Activated T-cell treated with anti-CD3 and anti-CD28 coated beads, Interleukin-2, amount 50 U/mL, for 72 hours (primary cell): ENCODE measurements around the gene LRMDA. TPM values are rescaled to one million over a fixed set of nuclear protein-coding genes. Genes with fewer than 3 reads are reported as not detected.

Experiments
- ATAC-seq, 2 donors: fragments of 150-1000 bp; cut with Tn5 transposase; replicated peaks in 1 of 2; 2 replicates each; pipeline ENCODE4 v1.10.0; 2021; ENCODE audit warnings: moderate library complexity in 2 of 2, mild to moderate bottlenecking in 1 of 2
- DNase-seq, 2 donors: peaks; one replicate each; pipeline ENCODE4 v3.0.0; 2021 to 2022; ENCODE audit warnings: mixed read lengths in 1 of 2
- H3K27ac Mint-ChIP-seq: one replicate; pipeline ENCODE4 v1.8.0; 2022; ENCODE audit warnings: mild to moderate bottlenecking, moderate library complexity, mixed read lengths
- H3K27me3 Mint-ChIP-seq: one replicate; pipeline ENCODE4 v1.8.0; 2022; ENCODE audit warnings: low read depth, mixed read lengths
- H3K36me3 Mint-ChIP-seq, 2 donors: one replicate each; pipeline ENCODE4 v1.8.0; 2022; ENCODE audit warnings: mixed read lengths in 2 of 2, mild to moderate bottlenecking in 1 of 2; ENCODE audit not compliant: insufficient read depth in 2 of 2
- H3K4me1 Mint-ChIP-seq: one replicate; pipeline ENCODE4 v1.8.0; 2022; ENCODE audit warnings: low read depth, mixed read lengths
- H3K4me3 Mint-ChIP-seq, 2 donors: one replicate each; pipeline ENCODE4 v1.8.0; 2022; ENCODE audit warnings: mild to moderate bottlenecking in 2 of 2, mixed read lengths in 2 of 2, moderate library complexity in 2 of 2
- H3K9me3 Mint-ChIP-seq, 2 donors: one replicate each; pipeline ENCODE4 v1.8.0; 2022; ENCODE audit warnings: mixed read lengths in 2 of 2
- total RNA-seq, 2 donors: library from RNA; stranded (reverse); gene quantifications; one replicate each; pipeline ENCODE4 v1.2.3, GENCODE V29; 2022

The LRMDA gene
- total RNA-seq, 2 donors from 2014 or later: not detected

GRCh38 chr10:75468612-75469005 lies 37.2 kb downstream of the LRMDA start:
- Mint-ChIP-seq H3K36me3 (no peaks in the 10 kb centered on the region), H3K4me1 (no peaks in the 10 kb centered on the region), H3K4me3 (no peak overlapping the region), H3K27ac (no peak overlapping the region), H3K27me3 (peaks cover 21% of the 10 kb centered on the region), H3K9me3 (no peaks in the 10 kb centered on the region)
- no peak for ATAC-seq
- DNase-seq: no peak

- ATAC-seq (peak in 1 of 2 donors; percentile 38), DNase-seq (no peak)
- Mint-ChIP-seq H3K9me3 (no peaks in the 10 kb centered on the region), H3K27me3 (peaks cover 21% of the 10 kb centered on the region), H3K4me3 (no peak overlapping the region), H3K36me3 (no peaks in the 10 kb centered on the region), H3K4me1 (no peaks in the 10 kb centered on the region), H3K27ac (no peak overlapping the region)
Observed at GRCh38 chr10:75469006-75469616, 37.7 kb downstream of the LRMDA start.

GRCh38 chr10:75470901-75471300 lies 39.5 kb downstream of the LRMDA start:
- ATAC-seq (no peak), DNase-seq (no peak)
- no peaks in the 10 kb centered on the region for H3K36me3 Mint-ChIP-seq
- H3K9me3 Mint-ChIP-seq: peaks cover 0 to 3% of the 10 kb centered on the region in 2 donors
- no peaks in the 10 kb centered on the region for H3K4me1 Mint-ChIP-seq
- no peak overlapping the region for H3K27ac Mint-ChIP-seq
- H3K27me3 Mint-ChIP-seq: peaks cover 25% of the 10 kb centered on the region
- H3K4me3 Mint-ChIP-seq: no peak overlapping the region

- no peak overlapping the region for H3K4me3 Mint-ChIP-seq
- ATAC-seq (no peak), DNase-seq (no peak)
- H3K36me3 Mint-ChIP-seq: no peaks in the 10 kb centered on the region
- peaks cover 19% of the 10 kb centered on the region for H3K27me3 Mint-ChIP-seq
- peaks cover 0 to 3% of the 10 kb centered on the region in 2 donors for H3K9me3 Mint-ChIP-seq
- H3K27ac Mint-ChIP-seq: no peak overlapping the region
- H3K4me1 Mint-ChIP-seq: no peaks in the 10 kb centered on the region
Observed at GRCh38 chr10:75472685-75473084, 41.3 kb downstream of the LRMDA start.

- H3K4me1 Mint-ChIP-seq: no peaks in the 10 kb centered on the region
- H3K27me3 Mint-ChIP-seq: peaks cover 25% of the 10 kb centered on the region
- H3K4me3 Mint-ChIP-seq: no peak overlapping the region
- H3K9me3 Mint-ChIP-seq: peaks cover 0 to 3% of the 10 kb centered on the region in 2 donors
- DNase-seq: no peak
- no peak overlapping the region for H3K27ac Mint-ChIP-seq
- H3K36me3 Mint-ChIP-seq: no peaks in the 10 kb centered on the region
- no peak for ATAC-seq
Observed at GRCh38 chr10:75474106-75474505, 42.7 kb downstream of the LRMDA start.

- ATAC-seq (no peak), DNase-seq (no peak)
- H3K27ac Mint-ChIP-seq: no peak overlapping the region
- H3K4me3 Mint-ChIP-seq: no peak overlapping the region
- peaks cover 0 to 3% of the 10 kb centered on the region in 2 donors for H3K9me3 Mint-ChIP-seq
- H3K36me3 Mint-ChIP-seq: no peaks in the 10 kb centered on the region
- H3K27me3 Mint-ChIP-seq: peaks cover 26% of the 10 kb centered on the region
- no peaks in the 10 kb centered on the region for H3K4me1 Mint-ChIP-seq
Observed at GRCh38 chr10:75475460-75476182, 44.2 kb downstream of the LRMDA start.

GRCh38 chr10:75476569-75476968 lies 45.1 kb downstream of the LRMDA start:
- Mint-ChIP-seq H3K27me3 (peaks cover 26% of the 10 kb centered on the region), H3K36me3 (no peaks in the 10 kb centered on the region), H3K4me3 (no peak overlapping the region), H3K4me1 (no peaks in the 10 kb centered on the region), H3K9me3 (peaks cover 0 to 3% of the 10 kb centered on the region in 2 donors), H3K27ac (no peak overlapping the region)
- no peak for ATAC-seq
- DNase-seq: no peak

- Mint-ChIP-seq H3K36me3 (no peaks in the 10 kb centered on the region), H3K9me3 (peaks cover 0 to 3% of the 10 kb centered on the region in 2 donors), H3K27me3 (peaks cover 26% of the 10 kb centered on the region), H3K4me3 (no peak overlapping the region), H3K4me1 (no peaks in the 10 kb centered on the region), H3K27ac (no peak overlapping the region)
- no peak for ATAC-seq
- no peak for DNase-seq
Observed at GRCh38 chr10:75476985-75477384, 45.6 kb downstream of the LRMDA start.

GRCh38 chr10:75477680-75478079 lies 46.3 kb downstream of the LRMDA start:
- no peaks in the 10 kb centered on the region for H3K36me3 Mint-ChIP-seq
- no peak overlapping the region for H3K27ac Mint-ChIP-seq
- ATAC-seq (no peak), DNase-seq (no peak)
- H3K9me3 Mint-ChIP-seq: peaks cover 0 to 3% of the 10 kb centered on the region in 2 donors
- peaks cover 23% of the 10 kb centered on the region for H3K27me3 Mint-ChIP-seq
- H3K4me1 Mint-ChIP-seq: no peaks in the 10 kb centered on the region
- H3K4me3 Mint-ChIP-seq: no peak overlapping the region

- Mint-ChIP-seq H3K27ac (no peak overlapping the region), H3K4me1 (no peaks in the 10 kb centered on the region), H3K4me3 (no peak overlapping the region), H3K27me3 (peaks cover 16% of the 10 kb centered on the region), H3K36me3 (no peaks in the 10 kb centered on the region), H3K9me3 (no peaks in the 10 kb centered on the region)
- DNase-seq (no peak), ATAC-seq (no peak)
Observed at GRCh38 chr10:75480374-75480773, 49.0 kb downstream of the LRMDA start.

GRCh38 chr10:75483188-75483587 lies 51.8 kb downstream of the LRMDA start:
- peaks cover 13% of the 10 kb centered on the region for H3K27me3 Mint-ChIP-seq

GRCh38 chr10:75484717-75485116 lies 53.3 kb downstream of the LRMDA start:
- no peak for ATAC-seq
- peaks cover 7% of the 10 kb centered on the region for H3K27me3 Mint-ChIP-seq
- no peak for DNase-seq
- no peak overlapping the region for H3K27ac Mint-ChIP-seq
- H3K4me1 Mint-ChIP-seq: no peaks in the 10 kb centered on the region
- no peak overlapping the region for H3K4me3 Mint-ChIP-seq
- peaks cover 0 to 1% of the 10 kb centered on the region in 2 donors for H3K9me3 Mint-ChIP-seq
- no peaks in the 10 kb centered on the region for H3K36me3 Mint-ChIP-seq

More at GRCh38 chr10:75483188-75483587, 51.8 kb downstream of the LRMDA start:
- no peak overlapping the region for H3K27ac Mint-ChIP-seq
- DNase-seq: no peak
- ATAC-seq: no peak
- H3K4me1 Mint-ChIP-seq: no peaks in the 10 kb centered on the region
- H3K9me3 Mint-ChIP-seq: peaks cover 0 to 1% of the 10 kb centered on the region in 2 donors
- no peak overlapping the region for H3K4me3 Mint-ChIP-seq
- no peaks in the 10 kb centered on the region for H3K36me3 Mint-ChIP-seq

- no peaks in the 10 kb centered on the region for H3K4me1 Mint-ChIP-seq
- H3K27me3 Mint-ChIP-seq: peaks cover 7% of the 10 kb centered on the region
Observed at GRCh38 chr10:75486591-75486990, 55.2 kb downstream of the LRMDA start.

More at GRCh38 chr10:75486591-75486990, 55.2 kb downstream of the LRMDA start:
- ATAC-seq (no peak), DNase-seq (no peak)
- Mint-ChIP-seq H3K27ac (no peak overlapping the region), H3K36me3 (no peaks in the 10 kb centered on the region), H3K4me3 (no peak overlapping the region), H3K9me3 (peaks cover 0 to 1% of the 10 kb centered on the region in 2 donors)
